Activated CD8-positive, alpha-beta memory T cell treated with anti-CD3 and anti-CD28 coated beads, Interleukin-2, amount 50 U/mL, for 1 hour (primary cell): ENCODE data around the gene CALML3.

Experiments
- DNase-seq: peaks from one replicate; pipeline ENCODE4 v3.0.0-alpha.2; 2020; ENCODE audit errors: extremely low read depth

The CALML3 gene

GRCh38 chr10:5567477-5567876 is 42.7 kb downstream of the CALML3 start:
- DNase-seq, result no peak

GRCh38 chr10:5568984-5569383 is 44.2 kb downstream of the CALML3 start:
- DNase-seq, result no peak

- DNase-seq, result no peak
Observed at GRCh38 chr10:5569568-5569967, 44.8 kb downstream of the CALML3 start.

- DNase-seq, result no peak
Observed at GRCh38 chr10:5570007-5570655, 45.4 kb downstream of the CALML3 start.

GRCh38 chr10:5570979-5571810 is 46.4 kb downstream of the CALML3 start:
- no peak for DNase-seq

- no peak for DNase-seq
Observed at GRCh38 chr10:5571826-5572225, 47.1 kb downstream of the CALML3 start.

GRCh38 chr10:5573319-5573950 is 48.7 kb downstream of the CALML3 start:
- no peak for DNase-seq

- DNase-seq, result no peak
Observed at GRCh38 chr10:5573968-5574641, 49.3 kb downstream of the CALML3 start.

- DNase-seq, result no peak
Observed at GRCh38 chr10:5574642-5575131, 49.9 kb downstream of the CALML3 start.

- DNase-seq, result no peak
Observed at GRCh38 chr10:5575144-5575481, 50.4 kb downstream of the CALML3 start.

GRCh38 chr10:5575482-5576153 is 50.9 kb downstream of the CALML3 start:
- no peak for DNase-seq

- no peak for DNase-seq
Observed at GRCh38 chr10:5576154-5576748, 51.5 kb downstream of the CALML3 start.
